Superior temporal gyrus (tissue), 1 donor: ENCODE results near the gene RAB4B.
"Not testable (repeated sequence)": the region's sequence is repeated elsewhere in the genome, so short reads cannot be mapped to it uniquely, and the experiment has no call there.

ENCODE experiments used
- DNase-seq: peaks from one replicate; pipeline ENCODE4 v3.0.0-alpha.2; 2016; ENCODE audit errors: extremely low spot score

RAB4B gene

GRCh38 chr19:40750874-40751537, 27.0 kb upstream of the RAB4B start, which contains the start of gene SNRPA:
SNRPA (plus strand) TSS chr19:40751203; CDS start chr19:40751409, 206 bp downstream.
- DNase-seq = peak; percentile 99

GRCh38 chr19:40752257-40752781, 25.7 kb upstream of the RAB4B start:
- no peak for DNase-seq

GRCh38 chr19:40754611-40755247, 23.3 kb upstream of the RAB4B start:
- DNase-seq = no peak

DNA sequence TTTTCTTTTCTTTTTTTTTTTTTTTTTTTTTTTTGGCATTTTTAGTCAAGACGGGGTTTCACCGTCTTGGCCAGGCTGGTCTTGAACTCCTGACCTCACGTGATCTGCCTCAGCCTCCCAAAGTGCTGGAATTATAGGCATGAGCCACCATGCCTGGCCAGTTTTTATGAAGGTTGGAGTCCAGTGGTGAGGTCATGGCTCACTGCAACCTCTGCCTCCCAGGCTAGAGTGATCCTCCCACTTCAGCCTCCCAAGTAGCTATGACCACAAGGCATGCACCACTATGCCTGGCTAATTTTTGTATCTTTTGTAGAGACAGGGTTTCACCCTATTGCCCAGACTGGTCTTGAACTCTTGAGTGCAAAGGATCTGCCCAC, 22.8 kb upstream of the RAB4B start:
- DNase-seq = no peak

DNA sequence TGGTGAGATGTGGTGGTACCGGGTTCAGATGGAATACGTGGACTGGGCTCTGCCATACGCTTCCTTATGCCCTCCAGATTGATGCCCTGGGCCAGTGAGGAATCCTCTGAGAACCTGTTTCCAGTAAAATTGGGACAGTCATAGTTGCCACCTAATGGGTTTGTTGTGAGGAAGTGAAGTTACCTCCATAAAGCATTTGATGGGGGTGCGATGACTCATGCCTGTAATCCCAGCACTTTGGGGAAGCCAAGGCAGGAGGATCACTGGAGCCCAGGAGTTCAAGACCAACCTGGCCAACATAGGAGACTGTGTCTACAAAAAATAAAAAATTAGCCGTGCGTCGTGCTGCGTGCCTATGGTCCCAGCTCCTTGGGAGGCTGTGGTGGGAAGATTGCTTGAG, 22.3 kb upstream of the RAB4B start:
- no peak for DNase-seq

DNA sequence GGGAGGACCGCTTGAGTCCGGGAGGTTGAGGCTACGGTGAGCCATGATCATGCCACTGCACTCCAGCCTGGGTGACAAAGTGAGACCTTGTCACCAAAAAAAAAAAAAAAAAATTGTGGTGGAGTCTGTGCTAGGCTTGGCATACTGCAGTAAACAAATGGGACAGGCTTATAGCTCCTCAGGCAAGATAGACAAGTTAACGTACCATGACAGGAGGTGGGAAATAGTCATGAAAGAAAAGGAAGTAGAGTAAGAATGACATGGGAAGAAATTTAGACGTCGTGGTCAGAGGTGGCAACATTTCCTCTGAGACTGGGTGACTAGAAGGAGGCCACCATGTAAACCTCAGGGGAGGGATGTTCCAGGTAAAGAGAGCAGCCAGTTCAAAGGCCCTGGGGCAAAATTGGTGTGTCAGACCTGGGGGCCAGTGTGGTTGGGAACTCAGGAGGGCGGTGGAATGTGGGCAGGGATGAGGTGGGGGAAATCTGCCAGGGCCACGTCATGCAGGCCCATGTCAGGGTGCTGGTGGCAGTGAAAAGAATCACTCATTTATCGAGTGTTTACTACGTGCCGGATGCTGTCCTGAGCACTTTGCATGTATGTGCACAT, 21.4 kb upstream of the RAB4B start:
- no peak for DNase-seq

- no peak for DNase-seq
Observed at GRCh38 chr19:40758491-40758890, 19.6 kb upstream of the RAB4B start.

- no peak for DNase-seq
Observed at GRCh38 chr19:40759352-40759751, 18.7 kb upstream of the RAB4B start.

DNA sequence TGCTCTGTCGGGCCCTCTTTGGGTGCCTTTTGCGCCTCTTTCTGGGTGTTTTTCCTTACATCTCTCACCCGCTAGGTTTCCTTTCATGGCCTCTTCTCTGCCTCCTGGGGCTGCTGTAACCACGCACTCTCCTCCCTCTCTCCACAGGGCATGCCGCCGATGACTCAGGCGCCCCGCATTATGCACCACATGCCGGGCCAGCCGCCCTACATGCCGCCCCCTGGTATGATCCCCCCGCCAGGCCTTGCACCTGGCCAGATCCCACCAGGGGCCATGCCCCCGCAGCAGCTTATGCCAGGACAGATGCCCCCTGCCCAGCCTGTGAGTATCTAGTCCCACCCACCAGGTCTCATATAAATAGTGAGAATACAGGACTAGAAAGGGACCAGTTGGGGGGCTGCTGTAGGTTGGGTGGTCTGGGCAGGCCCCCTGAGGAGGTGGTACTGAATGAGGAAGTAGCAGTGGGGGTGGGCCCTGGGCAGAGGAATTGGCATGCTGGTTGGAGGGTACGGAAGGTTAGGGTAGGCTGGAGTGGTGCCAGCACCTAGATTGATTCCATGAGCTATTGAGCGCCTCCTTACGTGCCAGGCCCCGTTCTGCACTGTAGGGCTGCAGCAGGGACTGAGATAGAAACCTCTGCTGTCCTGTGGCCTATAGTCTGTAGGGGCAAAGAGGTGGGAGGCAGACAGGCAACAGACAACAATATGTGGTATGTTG, 15.1 kb upstream of the RAB4B start:
- DNase-seq = no peak

- no peak for DNase-seq
Observed at GRCh38 chr19:40763526-40763925, 14.5 kb upstream of the RAB4B start.

DNA sequence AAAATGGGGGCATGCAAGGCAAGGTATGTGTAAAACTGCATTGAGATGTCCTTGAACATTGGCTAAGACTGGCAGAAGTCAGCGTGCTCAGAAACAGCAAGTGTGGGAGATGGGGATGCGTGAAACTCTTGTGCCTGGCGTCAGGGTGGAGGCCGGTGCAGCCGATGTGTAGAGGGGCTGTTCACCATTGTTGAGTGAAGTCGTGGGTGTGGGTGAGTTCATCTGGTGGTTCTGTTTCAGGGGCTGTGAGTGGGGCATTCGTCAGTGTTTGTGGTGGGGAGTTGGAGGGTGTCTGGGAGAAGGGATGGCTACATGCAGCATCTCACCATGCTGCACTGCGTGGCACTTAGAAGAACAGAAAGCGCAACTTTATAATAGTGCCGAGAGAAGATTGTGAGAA, 14.1 kb upstream of the RAB4B start:
- DNase-seq = no peak

DNA sequence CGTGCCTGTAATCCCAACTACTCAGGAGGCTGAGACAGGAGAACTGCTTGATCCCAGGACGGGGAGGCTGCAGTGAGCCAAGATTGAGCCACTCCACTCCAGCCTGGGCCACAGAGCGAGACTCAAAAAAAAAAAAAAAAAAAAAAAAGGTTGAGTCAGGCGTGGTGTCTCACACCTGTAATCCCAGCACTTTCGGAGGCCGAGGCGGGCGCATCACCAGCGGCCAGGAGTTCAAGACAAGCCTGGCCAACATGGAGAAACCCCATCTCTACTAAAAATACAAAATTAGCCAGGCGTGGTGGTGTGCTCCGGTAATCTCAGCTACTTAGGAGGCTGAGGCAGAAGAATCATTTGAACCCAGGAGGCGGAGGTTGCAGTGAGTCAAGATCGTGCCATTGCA, 11.7 kb upstream of the RAB4B start:
- DNase-seq = not testable (repeated sequence)

DNA sequence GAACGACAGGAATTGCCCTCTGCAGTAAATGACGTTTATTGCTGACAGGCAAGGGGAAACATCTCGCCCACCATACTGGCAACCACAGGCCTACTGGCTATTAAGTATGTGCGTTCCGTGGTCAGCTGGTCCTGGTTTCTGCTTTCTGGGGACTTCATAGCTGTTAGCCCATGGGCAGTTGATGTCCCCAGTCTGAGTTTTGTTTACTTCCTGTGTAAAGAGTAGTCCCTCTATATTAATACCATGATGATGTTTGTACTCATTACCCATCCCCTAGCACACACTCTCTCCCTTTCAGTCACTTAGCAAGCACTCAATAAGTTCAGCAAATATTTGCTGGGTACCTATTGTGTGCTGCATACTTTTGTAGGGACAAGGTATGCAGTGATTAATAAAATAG, 9.2 kb upstream of the RAB4B start:
- DNase-seq = no peak

DNA sequence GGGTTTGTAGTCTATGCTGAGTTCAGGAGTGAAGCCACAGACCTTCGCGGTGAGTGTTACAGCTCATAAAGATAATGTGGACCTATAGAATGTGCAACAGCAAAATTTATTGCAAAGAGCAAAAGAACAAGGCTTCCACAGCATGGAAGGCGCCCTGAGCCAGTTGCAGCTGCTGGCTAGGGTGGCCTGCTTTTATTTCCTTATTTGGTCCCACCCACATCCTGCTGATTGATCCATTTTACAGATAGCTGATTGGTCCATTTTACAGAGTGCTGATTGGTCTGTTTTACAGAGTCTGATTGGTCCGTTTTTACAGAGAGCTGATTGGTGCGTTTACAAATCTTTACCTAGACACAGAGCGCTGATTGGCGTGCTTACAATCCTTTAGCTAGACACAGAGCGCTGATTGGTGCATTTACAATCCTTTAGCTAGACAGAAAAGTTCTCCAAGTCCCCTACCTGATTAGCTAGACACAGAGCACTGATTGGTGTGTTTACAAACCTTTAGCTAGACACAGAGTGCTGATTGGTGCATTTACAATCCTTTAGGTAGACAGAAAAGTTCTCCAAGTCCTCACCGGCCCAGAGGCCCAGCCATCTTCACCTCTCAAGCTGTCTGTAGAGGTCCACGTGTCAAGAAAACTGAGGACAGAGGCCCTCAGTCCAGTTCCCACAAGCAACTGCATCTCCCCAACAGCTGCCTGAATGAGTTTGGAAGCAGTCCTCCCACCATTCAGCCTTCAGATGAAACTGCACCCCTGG, 6.8 kb upstream of the RAB4B start:
- DNase-seq = not testable (repeated sequence)

GRCh38 chr19:40774916-40775631, 3.0 kb upstream of the RAB4B start, which contains the start of gene MIA:
MIA (plus strand) TSS chr19:40775521; CDS start chr19:40775543, 22 bp downstream.
- no peak for DNase-seq

DNA sequence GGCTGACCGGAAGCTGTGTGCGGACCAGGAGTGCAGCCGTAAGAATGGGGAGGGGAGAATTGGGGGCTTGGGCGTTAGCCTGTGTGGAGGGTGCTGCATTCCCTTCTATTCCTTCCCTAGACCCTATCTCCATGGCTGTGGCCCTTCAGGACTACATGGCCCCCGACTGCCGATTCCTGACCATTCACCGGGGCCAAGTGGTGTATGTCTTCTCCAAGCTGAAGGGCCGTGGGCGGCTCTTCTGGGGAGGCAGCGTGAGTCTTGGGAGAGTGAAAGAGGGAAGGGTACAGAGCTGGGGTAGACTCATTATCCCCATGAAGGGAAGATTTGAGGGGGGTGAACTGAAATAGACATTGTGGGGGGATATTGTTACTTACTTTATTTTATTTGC, 2.4 kb upstream of the RAB4B start:
- no peak for DNase-seq

- DNase-seq = no peak
Observed at GRCh38 chr19:40776364-40776763, 1.7 kb upstream of the RAB4B start.

DNA sequence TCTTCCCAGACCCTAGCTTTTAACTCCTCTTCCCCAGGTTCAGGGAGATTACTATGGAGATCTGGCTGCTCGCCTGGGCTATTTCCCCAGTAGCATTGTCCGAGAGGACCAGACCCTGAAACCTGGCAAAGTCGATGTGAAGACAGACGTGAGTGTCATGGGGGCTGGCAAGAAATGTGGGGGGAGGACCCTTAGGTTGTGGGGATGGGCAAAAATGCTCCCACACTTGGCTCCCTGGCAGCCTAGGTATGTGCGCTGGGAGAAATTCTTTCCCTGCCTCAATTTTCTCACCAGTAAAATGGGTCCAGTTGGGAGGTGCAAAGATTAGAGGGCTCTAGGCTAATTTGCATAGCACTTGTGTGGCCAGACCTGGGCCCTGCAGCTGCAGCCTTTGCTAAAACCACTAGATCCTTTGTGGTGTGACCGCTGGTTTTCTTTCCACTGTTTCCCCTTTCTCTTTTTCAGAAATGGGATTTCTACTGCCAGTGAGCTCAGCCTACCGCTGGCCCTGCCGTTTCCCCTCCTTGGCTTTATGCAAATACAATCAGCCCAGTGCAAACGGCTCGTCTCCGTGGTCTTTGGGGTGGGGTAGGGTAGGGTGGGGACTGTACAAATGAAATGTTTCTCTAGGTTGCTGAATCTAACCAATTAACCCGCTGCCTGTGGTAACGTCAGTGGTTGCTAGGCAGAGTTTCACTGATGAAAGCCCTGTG, 959 bp upstream of the RAB4B start:
- DNase-seq = peak; percentile 98

DNA sequence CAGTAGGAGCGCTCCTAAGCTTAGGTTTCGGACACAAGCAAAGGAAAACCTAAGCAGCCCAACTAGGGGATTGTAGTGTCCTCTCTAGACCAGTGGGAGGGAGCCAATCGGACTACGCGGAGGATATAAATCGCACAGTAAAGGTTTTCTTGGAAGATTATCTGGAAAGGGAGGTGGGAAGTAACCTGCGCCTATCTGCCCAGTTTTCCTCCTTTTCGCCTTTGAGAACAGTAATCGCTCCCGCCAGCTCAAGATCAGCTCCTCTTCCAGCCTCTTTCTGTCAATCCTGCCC, 456 bp upstream of the RAB4B start:
- no peak for DNase-seq

DNA sequence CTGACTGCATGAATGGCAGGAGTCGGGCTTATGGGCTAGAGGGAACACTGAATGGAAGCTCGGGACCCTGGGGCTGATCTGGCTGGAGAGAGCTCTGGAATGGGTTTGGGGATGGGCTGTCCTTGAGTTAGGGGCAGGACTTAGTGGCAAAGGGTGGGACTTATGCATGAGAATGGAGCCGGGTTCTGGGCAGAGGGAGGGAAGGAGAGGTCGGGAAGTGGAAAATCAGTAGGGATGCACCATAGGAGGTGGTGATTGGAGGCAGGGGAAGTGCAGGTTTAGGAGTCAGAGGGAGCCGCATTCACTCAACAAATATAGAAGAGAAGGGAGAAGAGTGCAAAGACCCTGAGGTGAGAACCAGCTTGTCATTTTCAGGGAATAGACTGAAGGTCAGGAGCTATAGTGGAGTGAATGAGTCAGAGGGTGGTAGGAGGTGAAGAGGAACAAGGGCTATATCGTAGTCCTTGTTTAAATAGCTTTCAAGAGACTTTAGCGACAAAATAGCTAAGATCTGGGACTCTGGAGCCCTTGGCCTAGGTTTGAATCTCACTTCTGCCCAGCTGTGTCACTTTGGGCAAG, 748 bp downstream of the RAB4B start:
- DNase-seq = no peak
